GM23248 (cell line): Measurements from ENCODE around the gene PKP1. TPM values are rescaled to one million over a fixed set of nuclear protein-coding genes. Genes with fewer than 3 reads are reported as not detected.

ENCODE experiments used
- DNase-seq: peaks from one replicate; pipeline ENCODE4 v3.0.0-alpha.2; 2015
- H2AFZ ChIP-seq: fragments of 200-600 bp; sonication (generic); 2 replicates; pipeline ENCODE4 v1.6.1; 2016; ENCODE audit warnings: antibody characterized with exemption
- H3F3A ChIP-seq: fragments of 200-600 bp; sonication (generic); 2 replicates; pipeline ENCODE4 v1.6.1; 2016; ENCODE audit warnings: mild to moderate bottlenecking, antibody characterized with exemption, mixed run types; ENCODE audit not compliant: insufficient read depth
- H3K27ac ChIP-seq: fragments of 200-600 bp; sonication (generic); 2 replicates; pipeline ENCODE4 v1.5.1; 2016; ENCODE audit warnings: mild to moderate bottlenecking
- H3K27me3 ChIP-seq: fragments of 200-600 bp; sonication (generic); replicated peaks from 2 replicates; pipeline ENCODE4 v1.6.1; 2016; ENCODE audit warnings: mild to moderate bottlenecking; ENCODE audit not compliant: insufficient read depth
- H3K36me3 ChIP-seq: fragments of 200-600 bp; sonication (generic); 2 replicates; pipeline ENCODE4 v1.6.1; 2016; ENCODE audit warnings: low read depth, mild to moderate bottlenecking
- H3K4me1 ChIP-seq: fragments of 200-600 bp; sonication (generic); 2 replicates; pipeline ENCODE4 v1.6.1; 2016; ENCODE audit warnings: mild to moderate bottlenecking; ENCODE audit not compliant: insufficient read depth
- H3K4me2 ChIP-seq: fragments of 200-600 bp; sonication (generic); one replicate; pipeline ENCODE4 v1.6.1; 2016; ENCODE audit warnings: mild to moderate bottlenecking; ENCODE audit not compliant: unreplicated experiment
- H3K4me3 ChIP-seq: fragments of 200-600 bp; sonication (generic); 2 replicates; pipeline ENCODE4 v1.5.1; 2016; ENCODE audit warnings: mild to moderate bottlenecking
- H3K79me2 ChIP-seq: fragments of 200-600 bp; sonication (generic); 2 replicates; pipeline ENCODE4 v1.6.1; 2016; ENCODE audit warnings: mild to moderate bottlenecking; ENCODE audit not compliant: insufficient read depth
- H3K9ac ChIP-seq: fragments of 200-600 bp; sonication (generic); 2 replicates; pipeline ENCODE4 v1.6.1; 2016; ENCODE audit warnings: mild to moderate bottlenecking
- H3K9me2 ChIP-seq: fragments of 200-600 bp; sonication (generic); 2 replicates; pipeline ENCODE4 v1.6.1; 2016; ENCODE audit warnings: mixed run types, mild to moderate bottlenecking, moderate library complexity; ENCODE audit not compliant: insufficient read depth
- H3K9me3 ChIP-seq: fragments of 200-600 bp; sonication (generic); one replicate; pipeline ENCODE4 v1.6.1; 2017; ENCODE audit warnings: low read depth
- H4K20me1 ChIP-seq: fragments of 200-600 bp; sonication (generic); 2 replicates; pipeline ENCODE4 v1.6.0; 2016; ENCODE audit not compliant: insufficient read depth
- EZH2 ChIP-seq: fragments of 200-600 bp; sonication (generic); IDR thresholded peaks from 2 replicates; pipeline ENCODE4 v1.6.1; 2018; ENCODE audit warnings: antibody characterized with exemption, mild to moderate bottlenecking; ENCODE audit not compliant: insufficient read depth, poor library complexity, severe bottlenecking
- EZH2phosphoT487 ChIP-seq: fragments of 200-600 bp; sonication (generic); IDR thresholded peaks from 2 replicates; pipeline ENCODE4 v1.6.1; 2018; ENCODE audit warnings: antibody characterized with exemption, moderate library complexity, mild to moderate bottlenecking, low read depth; ENCODE audit not compliant: insufficient read depth
- WGBS, 2 experiments: methylation state at CpG; one replicate each; pipeline ENCODE4 v1.1.6; 2015 to 2017; ENCODE audit warnings: low lambda C conversion rate in 2 of 2, low coverage in 1 of 2; ENCODE audit errors: missing lambda C conversion rate in 2 of 2; 5-methylcytosine and 5-hydroxymethylcytosine counted together
- in situ Hi-C: fragments of 300-500 bp; cut with MboI; formaldehyde crosslinking; loops from 2 replicates; pipeline ENCODE4 v1.15.0; 2020
- polyA plus RNA-seq: library from polyadenylated mRNA; unstranded; fragments of >200 nt; fragmentation: Nextera tagmentation; extraction: Ambion mirVana; gene quantifications from 2 replicates; pipeline ENCODE4 v1.2.1, GENCODE V29; 2016
- total RNA-seq: library from RNA; depleted of rRNA; stranded (reverse); fragments of >200 nt; shearing (Covaris generic); gene quantifications from 2 replicates; pipeline ENCODE4 v1.2.3, GENCODE V29; 2014

Gene PKP1
- total and polyA plus RNA-seq, 2 experiments from 2014 or later = 0.15 to 0.43 TPM

DNA sequence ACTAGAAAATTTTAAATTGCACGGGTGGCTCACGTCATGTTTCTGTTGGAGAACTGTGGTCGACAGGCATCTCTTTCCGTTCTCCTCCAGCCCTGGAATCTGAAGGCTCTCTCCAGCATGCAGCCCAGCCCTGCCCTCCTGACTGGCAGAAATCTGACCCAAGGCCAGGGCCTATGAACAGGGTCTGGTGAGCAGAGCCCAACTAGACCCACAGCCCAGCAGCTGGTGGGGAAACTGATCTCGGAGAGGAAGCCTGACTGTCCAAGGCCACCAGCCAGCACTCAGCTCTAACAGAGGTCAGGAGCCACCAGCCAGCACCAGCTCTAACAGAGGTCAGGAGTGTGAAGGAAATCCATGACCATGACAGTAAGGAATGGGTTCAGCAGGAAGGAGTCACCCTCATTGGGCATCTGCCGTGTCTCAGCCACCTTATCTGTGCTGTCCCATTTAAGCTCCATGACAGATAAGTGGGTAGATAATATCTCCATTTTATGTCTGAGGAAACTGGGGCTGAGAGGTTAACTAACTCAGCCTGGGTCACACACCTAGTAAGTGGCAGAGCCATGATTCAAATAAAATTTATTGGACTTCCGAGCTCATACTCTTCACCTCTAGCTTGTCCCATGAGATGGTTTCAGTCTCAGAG is 20.2 kb upstream of the PKP1 start:
- H3K4me2 ChIP-seq = no peak overlapping the region
- WGBS, 2 experiments = 93% methylated on average over 7 of the region's 7 CpGs
- H3K79me2 ChIP-seq = no peaks in the 10 kb centered on the region
- no peak overlapping the region for H3K27ac ChIP-seq
- in situ Hi-C loops = no loop called here
- H2AFZ ChIP-seq = no peak overlapping the region
- no peak overlapping the region for H3K4me3 ChIP-seq
- no peak for DNase-seq
- no peak overlapping the region for H3K9ac ChIP-seq
- no peaks in the 10 kb centered on the region for H3K27me3 ChIP-seq
- no peaks in the 10 kb centered on the region for H3K9me2 ChIP-seq
- no peaks in the 10 kb centered on the region for H4K20me1 ChIP-seq
- H3F3A ChIP-seq = peaks cover 26% of the 10 kb centered on the region
- no peaks in the 10 kb centered on the region for H3K9me3 ChIP-seq
- H3K4me1 ChIP-seq = peaks cover 32% of the 10 kb centered on the region
- TF ChIP-seq EZH2phosphoT487 = no peak
- TF ChIP-seq EZH2 = no peak
- H3K36me3 ChIP-seq = no peaks in the 10 kb centered on the region

DNA sequence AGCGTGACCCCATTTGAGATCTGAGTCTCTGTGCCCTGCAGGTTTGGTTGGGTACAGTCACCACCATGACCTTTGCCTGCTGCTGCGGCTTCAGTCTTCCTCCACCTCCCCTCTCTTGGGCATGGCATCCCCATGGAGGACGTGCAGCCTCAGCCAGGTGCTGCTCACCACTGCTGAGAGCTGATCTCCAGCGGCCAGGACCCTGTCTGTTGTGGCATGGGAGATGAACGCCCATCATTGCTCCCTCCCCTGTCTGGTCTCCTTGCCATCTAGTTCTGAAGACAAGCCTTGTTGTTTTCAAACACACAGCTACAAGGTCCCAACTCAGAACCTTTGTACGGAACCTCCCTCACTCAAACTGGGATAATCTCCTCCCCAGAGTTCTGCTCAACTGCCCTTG is 19.2 kb upstream of the PKP1 start:
- Histone ChIP-seq H3K27me3 (no peaks in the 10 kb centered on the region), H3F3A (peaks cover 32% of the 10 kb centered on the region), H3K4me2 (no peak overlapping the region), H3K4me1 (peaks cover 42% of the 10 kb centered on the region), H3K9ac (no peak overlapping the region), H4K20me1 (no peaks in the 10 kb centered on the region), H3K9me2 (no peaks in the 10 kb centered on the region), H3K4me3 (no peak overlapping the region), H3K9me3 (no peaks in the 10 kb centered on the region), H3K79me2 (no peaks in the 10 kb centered on the region), H3K36me3 (no peaks in the 10 kb centered on the region), H3K27ac (no peak overlapping the region), H2AFZ (no peak overlapping the region)
- 94 to 96% methylated on average over 6 of the region's 6 CpGs for WGBS, 2 experiments
- in situ Hi-C loops = no loop called here
- DNase-seq = no peak
- TF ChIP-seq EZH2 (no peak), EZH2phosphoT487 (no peak)

DNA sequence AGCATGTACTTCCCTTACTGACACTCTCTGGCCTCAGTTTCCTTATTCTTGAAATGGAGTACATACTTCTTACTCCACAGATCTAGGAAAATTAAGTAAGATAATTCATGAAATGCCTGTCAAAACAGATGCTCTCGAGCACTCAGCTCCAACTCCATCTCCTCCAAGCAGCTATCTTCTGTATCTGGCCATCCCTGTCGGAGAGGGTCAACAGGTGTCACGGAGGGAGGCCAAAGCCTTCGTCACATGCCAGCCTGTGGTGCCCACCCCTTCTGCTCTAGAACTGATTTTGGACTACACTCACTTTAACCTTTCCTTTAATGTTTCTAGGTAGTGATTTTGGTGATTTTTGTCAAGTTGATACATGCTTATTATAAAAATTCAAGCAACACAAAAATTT is 18.8 kb upstream of the PKP1 start:
- Histone ChIP-seq H4K20me1 (no peaks in the 10 kb centered on the region), H3K4me3 (no peak overlapping the region), H3K27ac (no peak overlapping the region), H3K9me3 (no peaks in the 10 kb centered on the region), H3K4me2 (no peak overlapping the region), H3K79me2 (no peaks in the 10 kb centered on the region), H3K9me2 (no peaks in the 10 kb centered on the region), H2AFZ (no peak overlapping the region), H3K27me3 (no peaks in the 10 kb centered on the region), H3K36me3 (no peaks in the 10 kb centered on the region), H3K9ac (no peak overlapping the region), H3F3A (peaks cover 32% of the 10 kb centered on the region), H3K4me1 (peaks cover 44% of the 10 kb centered on the region)
- DNase-seq = no peak
- in situ Hi-C loops = no loop called here
- TF ChIP-seq EZH2 = no peak
- WGBS, 2 experiments = 90 to 93% methylated on average over 4 of the region's 4 CpGs

DNA sequence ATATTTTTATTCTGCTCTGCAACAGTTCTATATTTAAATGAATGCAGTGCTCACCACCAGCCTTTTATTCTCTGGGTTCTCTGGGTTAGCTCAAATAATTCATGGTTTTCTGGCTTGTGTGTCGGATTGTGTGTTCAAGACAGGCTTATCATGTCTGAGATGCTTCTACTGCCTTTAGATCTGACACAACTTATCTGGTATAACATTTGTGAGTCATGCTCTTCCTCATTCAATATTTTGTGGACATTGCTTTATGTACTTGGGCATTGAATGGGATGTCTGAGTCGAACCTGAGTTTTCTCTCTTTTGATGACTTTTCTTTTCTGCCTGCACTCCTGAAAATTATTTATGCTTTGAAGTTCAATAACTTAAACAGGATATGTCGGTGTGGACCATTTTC is 17.6 kb upstream of the PKP1 start:
- 53 to 56% methylated on average over 3 of the region's 3 CpGs for WGBS, 2 experiments
- Histone ChIP-seq H4K20me1 (no peaks in the 10 kb centered on the region), H3K9me3 (no peaks in the 10 kb centered on the region), H3K4me2 (no peak overlapping the region), H3K27me3 (no peaks in the 10 kb centered on the region), H3K27ac (no peak overlapping the region), H3K79me2 (no peaks in the 10 kb centered on the region), H3K36me3 (no peaks in the 10 kb centered on the region), H3K9me2 (no peaks in the 10 kb centered on the region), H3K4me3 (no peak overlapping the region), H3F3A (peaks cover 32% of the 10 kb centered on the region), H2AFZ (no peak overlapping the region), H3K4me1 (peaks cover 39% of the 10 kb centered on the region), H3K9ac (no peak overlapping the region)
- in situ Hi-C loops = no loop called here
- peak; percentile 49 for DNase-seq
- TF ChIP-seq EZH2phosphoT487 = no peak

DNA sequence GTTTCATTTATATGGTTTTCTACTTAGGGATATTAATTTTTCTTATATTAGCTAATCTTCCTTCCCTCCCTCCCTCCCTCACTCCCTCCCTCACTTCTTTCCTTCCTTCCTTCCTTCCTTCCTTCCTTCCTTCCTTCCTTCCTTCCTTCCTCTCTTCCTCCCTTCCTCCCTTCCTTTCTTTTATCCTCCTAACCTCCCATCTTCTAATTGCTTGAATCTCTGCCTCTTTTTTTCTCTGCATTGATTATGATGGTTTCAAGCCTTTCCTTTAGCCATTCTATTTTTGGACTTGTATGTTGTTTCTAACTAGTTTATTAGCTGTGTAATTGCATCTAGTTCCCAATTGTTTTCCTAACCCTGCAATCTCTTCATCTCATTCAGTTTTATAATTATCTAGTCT is 17.0 kb upstream of the PKP1 start:
- TF ChIP-seq EZH2phosphoT487 (no peak), EZH2 (no peak)
- Histone ChIP-seq H3K4me2 (peak overlapping the region; percentile 63), H2AFZ (no peak overlapping the region), H3K36me3 (no peaks in the 10 kb centered on the region), H3K4me3 (no peak overlapping the region), H3K79me2 (no peaks in the 10 kb centered on the region), H3K27ac (peak overlapping the region; percentile 84), H3K4me1 (peaks cover 39% of the 10 kb centered on the region), H3K9ac (peak overlapping the region; percentile 49; the same call in 1 of the 2 replicates), H3K27me3 (no peaks in the 10 kb centered on the region), H4K20me1 (no peaks in the 10 kb centered on the region), H3K9me2 (no peaks in the 10 kb centered on the region), H3F3A (peaks cover 32% of the 10 kb centered on the region), H3K9me3 (no peaks in the 10 kb centered on the region)
- in situ Hi-C loops = no loop called here
- DNase-seq = no peak
